Astrocyte (in vitro differentiated cells and primary cell): ENCODE measurements around the gene FES.
"Not testable (repeated sequence)": the region's sequence is repeated elsewhere in the genome, so short reads cannot be mapped to it uniquely, and the experiment has no call there.

ENCODE experiments used
- CTCF ChIP-seq: IDR thresholded peaks from 2 replicates; pipeline ENCODE4 v1.5.1; 2011; ENCODE audit warnings: low read depth, mild to moderate bottlenecking, inconsistent platforms, low read length, moderate library complexity; ENCODE audit not compliant: insufficient read depth
- EZH2 ChIP-seq: IDR thresholded peaks from 2 replicates; pipeline ENCODE4 v1.6.1; 2012; ENCODE audit warnings: mild to moderate bottlenecking, low read length, inconsistent platforms; ENCODE audit not compliant: insufficient read depth

- not testable (repeated sequence) for TF ChIP-seq CTCF, EZH2
Observed at GRCh38 chr15:90897131-90897655, 12.9 kb downstream of the FES start.
